ENCODE data around the gene SNRPF.

- TF ChIP-seq CTCF (IDR thresholded peaks at IDR 0.05; ENCODE audit: poor library complexity) (no peak), EZH2 (IDR thresholded peaks at IDR 0.05; ENCODE audit: borderline replicate concordance) (no peak), EZH2phosphoT487 (IDR thresholded peaks at IDR 0.05; ENCODE audit: low read depth, severe bottlenecking, unreplicated experiment) (no peak)
These were observed 7.1 kb upstream of the SNRPF start for GRCh38 chr12:95851606-95852005.
